DOHH2 (cell line): ENCODE results near the gene CHIT1.

Experiments used
- H3F3A ChIP-seq: fragments of 200-600 bp; sonication (generic), shearing (Covaris generic); 2 replicates; pipeline ENCODE4 v1.6.0; 2016; ENCODE audit warnings: antibody characterized with exemption, mild to moderate bottlenecking; ENCODE audit not compliant: control insufficient read depth, insufficient read depth
- H3K27ac ChIP-seq: fragments of 200-600 bp; sonication (generic); 2 replicates; pipeline ENCODE4 v1.5.1; 2014; ENCODE audit warnings: low read depth, mild to moderate bottlenecking, low read length, moderate library complexity
- H3K27me3 ChIP-seq: fragments of 200-600 bp; sonication (generic); 2 replicates; pipeline ENCODE4 v1.6.1; 2014; ENCODE audit warnings: mild to moderate bottlenecking, low read length, mixed read lengths; ENCODE audit not compliant: control insufficient read depth
- H3K36me3 ChIP-seq: fragments of 200-600 bp; sonication (generic); 2 replicates; pipeline ENCODE4 v1.6.1; 2014; ENCODE audit warnings: mild to moderate bottlenecking, low read length, moderate library complexity, mixed read lengths; ENCODE audit not compliant: control insufficient read depth
- H3K4me1 ChIP-seq: fragments of 200-600 bp; sonication (generic); 2 replicates; pipeline ENCODE4 v1.6.1; 2014; ENCODE audit warnings: mild to moderate bottlenecking, low read length, mixed read lengths; ENCODE audit not compliant: control insufficient read depth
- H3K4me2 ChIP-seq: fragments of 200-600 bp; sonication (generic); 2 replicates; pipeline ENCODE4 v1.6.0; 2014; ENCODE audit warnings: mild to moderate bottlenecking, low read length, moderate library complexity
- H3K4me3 ChIP-seq: fragments of 200-600 bp; sonication (generic); 2 replicates; pipeline ENCODE4 v1.5.1; 2014; ENCODE audit warnings: mild to moderate bottlenecking, low read length, mixed read lengths
- H3K79me2 ChIP-seq: fragments of 200-600 bp; sonication (generic); 2 replicates; pipeline ENCODE4 v1.6.1; 2014; ENCODE audit warnings: mild to moderate bottlenecking, low read length, mixed read lengths; ENCODE audit not compliant: control insufficient read depth
- H3K9me2 ChIP-seq: fragments of 200-600 bp; sonication (generic); replicated peaks from 2 replicates; pipeline ENCODE4 v1.6.1; 2014; ENCODE audit warnings: mild to moderate bottlenecking, low read length, mixed read lengths; ENCODE audit not compliant: control insufficient read depth
- H3K9me3 ChIP-seq: fragments of 200-600 bp; sonication (generic); 2 replicates; pipeline ENCODE4 v1.6.1; 2014; ENCODE audit warnings: antibody characterized with exemption, low read length, mixed read lengths; ENCODE audit not compliant: control insufficient read depth, insufficient read depth
- H4K20me1 ChIP-seq: fragments of 200-600 bp; sonication (generic); 2 replicates; pipeline ENCODE4 v1.6.0; 2014; ENCODE audit warnings: low read depth, mild to moderate bottlenecking, antibody characterized with exemption, low read length, moderate library complexity; ENCODE audit not compliant: control insufficient read depth, insufficient read depth
- CTCF ChIP-seq: fragments of 200-600 bp; sonication (generic); IDR thresholded peaks from one replicate; pipeline ENCODE4 v1.5.1; 2014; ENCODE audit warnings: antibody characterized with exemption, mild to moderate bottlenecking, low read depth, low read length; ENCODE audit not compliant: poor library complexity, severe bottlenecking
- EZH2phosphoT487 ChIP-seq: fragments of 200-600 bp; sonication (generic); IDR thresholded peaks from 2 replicates; pipeline ENCODE4 v1.6.1; 2017; ENCODE audit warnings: borderline replicate concordance, mild to moderate bottlenecking, antibody characterized with exemption, low read length, moderate library complexity, mixed read lengths

CHIT1 gene

GRCh38 chr1:203187689-203188264 lies 41.7 kb downstream of the CHIT1 start:
- H3K4me2 ChIP-seq, result no peak overlapping the region
- no peaks in the 10 kb centered on the region for H3K36me3 ChIP-seq
- TF ChIP-seq EZH2phosphoT487, result no peak
- no peak for TF ChIP-seq CTCF
- no peaks in the 10 kb centered on the region for H3F3A ChIP-seq
- H3K27ac ChIP-seq, result no peak overlapping the region
- H4K20me1 ChIP-seq, result no peaks in the 10 kb centered on the region
- no peak overlapping the region for H3K4me3 ChIP-seq
- no peaks in the 10 kb centered on the region for H3K79me2 ChIP-seq
- no peaks in the 10 kb centered on the region for H3K4me1 ChIP-seq
- H3K27me3 ChIP-seq, result peaks cover 20% of the 10 kb centered on the region
- H3K9me2 ChIP-seq, result no peaks in the 10 kb centered on the region
- H3K9me3 ChIP-seq, result no peaks in the 10 kb centered on the region

GRCh38 chr1:203187304-203187685 lies 42.2 kb downstream of the CHIT1 start:
- Histone ChIP-seq H3K9me2 (no peaks in the 10 kb centered on the region), H3K79me2 (no peaks in the 10 kb centered on the region), H3K27ac (no peak overlapping the region), H3K4me2 (no peak overlapping the region), H3K36me3 (no peaks in the 10 kb centered on the region), H3K9me3 (no peaks in the 10 kb centered on the region), H3K4me1 (no peaks in the 10 kb centered on the region), H3K27me3 (peaks cover 20% of the 10 kb centered on the region), H4K20me1 (no peaks in the 10 kb centered on the region), H3K4me3 (no peak overlapping the region), H3F3A (no peaks in the 10 kb centered on the region)
- TF ChIP-seq EZH2phosphoT487, result no peak
- TF ChIP-seq CTCF, result no peak

- Histone ChIP-seq H3K4me1 (no peaks in the 10 kb centered on the region), H3K9me2 (no peaks in the 10 kb centered on the region), H3K9me3 (no peaks in the 10 kb centered on the region), H3K4me3 (no peak within 1 kb of the TSS), H4K20me1 (no peaks in the 10 kb centered on the region), H3K36me3 (no peaks in the 10 kb centered on the region), H3F3A (no peaks in the 10 kb centered on the region), H3K27me3 (peaks cover 20% of the 10 kb centered on the region), H3K79me2 (no peaks in the 10 kb centered on the region), H3K4me2 (no peak within 1 kb of the TSS), H3K27ac (no peak within 1 kb of the TSS)
- TF ChIP-seq EZH2phosphoT487 (no peak), CTCF (no peak)
These were observed 42.8 kb downstream of the CHIT1 start, which contains the start of gene CHI3L1 for GRCh38 chr1:203186446-203187303. Gene CHI3L1 (minus strand): TSS chr1:203186704. CDS start chr1:203186623, 81 bp downstream.
